ENCODE results near the gene ABCA7. TPM values are rescaled to one million over a fixed set of nuclear protein-coding genes. Genes with fewer than 3 reads are reported as not detected.

ABCA7 gene
- total and polyA plus RNA-seq, 2 of the 13 experiments (the other 11 are each of a cell fraction or from before 2014, with no cell fraction given) = 4.4 to 32.4 TPM

GRCh38 chr19:1026783-1027649 is 12.9 kb upstream of the ABCA7 start (continued):
- TF ChIP-seq ZBTB26 (CRISPR knock-in tag; IDR thresholded peaks at IDR 0.05; ENCODE audit: borderline replicate concordance) = no peak
- no peak for TF ChIP-seq KDM5A (IDR thresholded peaks at IDR 0.05; ENCODE audit: borderline replicate concordance, low read length)
- TF ChIP-seq ATF7 (IDR thresholded peaks at IDR 0.05) = no peak
- no peak for TF ChIP-seq ATF7 (CRISPR knock-in tag; IDR thresholded peaks at IDR 0.05)
- TF ChIP-seq TP53 (CRISPR knock-in tag; conservative IDR thresholded peaks at IDR 0.05) = no peak
- TF ChIP-seq BHLHE40 (IDR thresholded peaks at IDR 0.05; ENCODE audit: low read length) = no peak
- 0 out of 2 replicates have a peak, but pooled peaks have one; percentile 18 for TF ChIP-seq ZSCAN31 (CRISPR knock-in tag; IDR thresholded peaks at IDR 0.05; ENCODE audit: low read depth)
- TF ChIP-seq ZNF672 (CRISPR knock-in tag; IDR thresholded peaks at IDR 0.05) = no peak
- TF ChIP-seq CBX5 (CRISPR knock-in tag; IDR thresholded peaks at IDR 0.05; ENCODE audit: borderline replicate concordance) = no peak
- TF ChIP-seq ONECUT2 (CRISPR knock-in tag; IDR thresholded peaks at IDR 0.05) = no peak
- TF ChIP-seq ZNF768 (CRISPR knock-in tag; IDR thresholded peaks at IDR 0.05) = peak; percentile 83; the same call in 1 of the 2 replicates
- TF ChIP-seq ZNF292 (CRISPR knock-in tag; IDR thresholded peaks at IDR 0.05; ENCODE audit: borderline replicate concordance, low read depth) = no peak
- peak; percentile 31; the same call in 1 of the 2 replicates for TF ChIP-seq ZFP90 (CRISPR knock-in tag; IDR thresholded peaks at IDR 0.05; ENCODE audit: borderline replicate concordance)
- TF ChIP-seq FOXC1 (CRISPR knock-in tag; IDR thresholded peaks at IDR 0.05; ENCODE audit: borderline replicate concordance) = no peak
- no peak for TF ChIP-seq ZNF234 (CRISPR knock-in tag; conservative IDR thresholded peaks at IDR 0.05)
- no peak for TF ChIP-seq HMGXB3 (CRISPR knock-in tag; IDR thresholded peaks at IDR 0.05; ENCODE audit: borderline replicate concordance)
- TF ChIP-seq ZNF205 (CRISPR knock-in tag; IDR thresholded peaks at IDR 0.05) = no peak
- TF ChIP-seq MLX (CRISPR knock-in tag; IDR thresholded peaks at IDR 0.05) = no peak
- 0 out of 2 replicates have a peak, but pooled peaks have one; percentile 1 for TF ChIP-seq RBFOX2 (IDR thresholded peaks at IDR 0.05; ENCODE audit: low read depth, low read length)
- TF ChIP-seq ZMAT3 (CRISPR knock-in tag; conservative IDR thresholded peaks at IDR 0.05) = no peak
- no peak for TF ChIP-seq ARID3A (IDR thresholded peaks at IDR 0.05; ENCODE audit: low read depth, low read length)
- no peak; the same call in 1 of the 2 replicates for TF ChIP-seq ZIK1 (CRISPR knock-in tag; IDR thresholded peaks at IDR 0.05; ENCODE audit: borderline replicate concordance, low read depth)

Data from HepG2 (cell line).